Right atrium auricular region (tissue), 2 donors: Measurements from ENCODE around the gene KLF3. TPM values are rescaled to one million over a fixed set of nuclear protein-coding genes. Genes with fewer than 3 reads are reported as not detected.

Experiments used
- DNase-seq: peaks from one replicate; pipeline ENCODE4 v3.0.0-alpha.2; 2019; ENCODE audit warnings: low spot score
- H3K27ac ChIP-seq, 2 donors: fragments of 200-600 bp; sonication (generic); 1 replicate in 1 of 2; 2 replicates in 1 of 2; pipeline ENCODE4 v1.5.1; 2016 to 2019
- H3K27me3 ChIP-seq, 2 donors: fragments of 200-600 bp; sonication (generic); one replicate each; pipeline versions ENCODE4 v1.5.1 to v1.6.0; 2017 to 2019
- H3K36me3 ChIP-seq: fragments of 200-600 bp; sonication (generic); one replicate; pipeline ENCODE4 v1.5.1; 2016
- H3K4me1 ChIP-seq, 2 donors: fragments of 200-600 bp; sonication (generic); one replicate each; pipeline versions ENCODE4 v1.5.1 to v1.6.0; 2017 to 2019
- H3K4me3 ChIP-seq, 2 donors: fragments of 200-600 bp; sonication (generic); 1 replicate in 1 of 2; 2 replicates in 1 of 2; pipeline ENCODE4 v1.5.1; 2017 to 2019; ENCODE audit warnings: mild to moderate bottlenecking in 1 of 2, moderate library complexity in 1 of 2
- H3K9me3 ChIP-seq, 2 donors: fragments of 200-600 bp; sonication (generic); one replicate each; pipeline ENCODE4 v1.5.1; 2019
- CTCF ChIP-seq, 2 donors: fragments of 200-600 bp; sonication (generic); IDR thresholded peaks; one replicate each; pipeline ENCODE4 v1.5.1; 2019; ENCODE audit warnings: antibody characterized with exemption in 2 of 2
- total RNA-seq, 2 donors: library from RNA; depleted of rRNA; stranded (reverse); fragments of >200 nt; gene quantifications; one replicate each; pipeline ENCODE4 v1.1.0, GENCODE V29; 2016

Gene KLF3
- total RNA-seq: 10 to 100 TPM; 22.6 to 28.8 TPM

GRCh38 chr4:38663801-38664705 lies at the start of gene KLF3:
TSS of gene KLF3 (plus strand) at chr4:38664199. CDS start at chr4:38680626, 16,427 bp downstream.
- Histone ChIP-seq H3K4me3 (peak within 1 kb of the TSS; percentile 96 to 98), H3K4me1 (peaks cover 0 to 42% of the 10 kb centered on the region in 2 donors), H3K9me3 (no peaks in the 10 kb centered on the region), H3K27ac (peak within 1 kb of the TSS; percentile 98 to 99), H3K27me3 (no peaks in the 10 kb centered on the region), H3K36me3 (no peaks in the 10 kb centered on the region)
- DNase-seq: peak; percentile 94
- no peak for TF ChIP-seq CTCF (IDR thresholded peaks at IDR 0.05)

- Histone ChIP-seq H3K9me3 (no peaks in the 10 kb centered on the region), H3K27me3 (no peaks in the 10 kb centered on the region), H3K27ac (no peak overlapping the region), H3K4me3 (no peak overlapping the region), H3K4me1 (no peaks in the 10 kb centered on the region), H3K36me3 (no peaks in the 10 kb centered on the region)
- no peak for DNase-seq
- no peak for TF ChIP-seq CTCF (IDR thresholded peaks at IDR 0.05)
Measured at GRCh38 chr4:38614231-38614630, 49.8 kb upstream of the KLF3 start.

GRCh38 chr4:38615847-38616246 lies 48.2 kb upstream of the KLF3 start:
- Histone ChIP-seq H3K36me3 (no peaks in the 10 kb centered on the region), H3K27me3 (no peaks in the 10 kb centered on the region), H3K4me3 (no peak overlapping the region), H3K9me3 (no peaks in the 10 kb centered on the region), H3K4me1 (peaks cover 0 to 3% of the 10 kb centered on the region in 2 donors), H3K27ac (no peak overlapping the region)
- TF ChIP-seq CTCF (IDR thresholded peaks at IDR 0.05): no peak
- DNase-seq: no peak

GRCh38 chr4:38618505-38618904 lies 45.5 kb upstream of the KLF3 start:
- Histone ChIP-seq H3K36me3 (no peaks in the 10 kb centered on the region), H3K27ac (no peak overlapping the region), H3K4me1 (peaks cover 0 to 10% of the 10 kb centered on the region in 2 donors), H3K4me3 (no peak overlapping the region), H3K9me3 (no peaks in the 10 kb centered on the region), H3K27me3 (no peaks in the 10 kb centered on the region)
- no peak for TF ChIP-seq CTCF (IDR thresholded peaks at IDR 0.05)
- DNase-seq: no peak

GRCh38 chr4:38619316-38619715 lies 44.7 kb upstream of the KLF3 start:
- Histone ChIP-seq H3K27me3 (no peaks in the 10 kb centered on the region), H3K9me3 (no peaks in the 10 kb centered on the region), H3K36me3 (no peaks in the 10 kb centered on the region), H3K27ac (no peak overlapping the region), H3K4me3 (no peak overlapping the region), H3K4me1 (peaks cover 0 to 10% of the 10 kb centered on the region in 2 donors)
- no peak for DNase-seq
- no peak for TF ChIP-seq CTCF (IDR thresholded peaks at IDR 0.05)
